Uterus (tissue), 4 donors: Measurements from ENCODE around the gene RNF14. TPM values are rescaled to one million over a fixed set of nuclear protein-coding genes. Genes with fewer than 3 reads are reported as not detected.
"Not testable (repeated sequence)": the region's sequence is repeated elsewhere in the genome, so short reads cannot be mapped to it uniquely, and the experiment has no call there.

ENCODE experiments used
- DNase-seq, 2 donors: peaks; one replicate each; pipeline ENCODE4 v3.0.0-alpha.2; 2019 to 2020
- H3K27ac ChIP-seq, 2 donors: fragments of 200-600 bp; sonication (generic); 1 replicate in 1 of 2; 2 replicates in 1 of 2; pipeline ENCODE4 v1.5.1; 2016 to 2018
- H3K27me3 ChIP-seq, 2 donors: fragments of 200-600 bp; sonication (generic); one replicate each; pipeline ENCODE4 v1.5.1; 2018 to 2019; ENCODE audit warnings: control low read depth in 1 of 2
- H3K36me3 ChIP-seq, 2 donors: fragments of 200-600 bp; sonication (generic); one replicate each; pipeline ENCODE4 v1.5.1; 2019; ENCODE audit warnings: control low read depth in 1 of 2
- H3K4me1 ChIP-seq, 2 donors: fragments of 200-600 bp; sonication (generic); one replicate each; pipeline ENCODE4 v1.5.1; 2018 to 2019; ENCODE audit warnings: control low read depth in 1 of 2
- H3K4me3 ChIP-seq, 2 donors: fragments of 200-600 bp; sonication (generic); 1 replicate in 1 of 2; 2 replicates in 1 of 2; pipeline ENCODE4 v1.5.1; 2018 to 2019; ENCODE audit warnings: mild to moderate bottlenecking in 1 of 2
- H3K9me3 ChIP-seq, 2 donors: fragments of 200-600 bp; sonication (generic); one replicate each; pipeline ENCODE4 v1.5.1; 2019; ENCODE audit warnings: control low read depth in 1 of 2
- CTCF ChIP-seq, 4 experiments: fragments of 200-600 bp in 2 of 4; fragments of 450-650 bp in 2 of 4; sonication (generic) in 2 of 4; IDR thresholded peaks; one replicate each; pipeline ENCODE4 v1.5.1; 2016 to 2019; ENCODE audit warnings: antibody characterized with exemption in 4 of 4, mild to moderate bottlenecking in 2 of 4, moderate library complexity in 1 of 4
- POLR2A ChIP-seq, 2 donors: fragments of 450-650 bp; IDR thresholded peaks; one replicate each; pipeline ENCODE4 v1.6.1; 2016; ENCODE audit warnings: antibody characterized with exemption in 2 of 2, mild to moderate bottlenecking in 1 of 2, moderate library complexity in 1 of 2
- intact Hi-C: fragments of 100-400 bp; cut with DNase I; formaldehyde crosslinking; loops from one replicate; pipeline ENCODE4 v1.15.1; 2023; ENCODE audit warnings: low total_unique reads
- total RNA-seq, 4 donors: library from RNA; depleted of rRNA in 3 of 4; stranded (reverse); fragments of >200 nt in 3 of 4; gene quantifications; one replicate each; pipeline versions ENCODE4 v1.1.0 to v1.2.4, GENCODE V29; 2014 to 2023
- donor health status: DM: yes; HTN: yes; CAD: no.

The RNF14 gene
- 10 to 100 TPM; 20.3 to 70.2 (median 46.7) TPM for total RNA-seq

- TF ChIP-seq POLR2A (IDR thresholded peaks at IDR 0.05) (peak; percentile 83 to 87), CTCF (IDR thresholded peaks at IDR 0.05) (peak; percentile 96 to 99 (median 97))
- intact Hi-C loops, result no loop called here
- H3K9me3 ChIP-seq, result no peaks in the 10 kb centered on the region
- no peaks in the 10 kb centered on the region for H3K27me3 ChIP-seq
- no peaks in the 10 kb centered on the region for H3K36me3 ChIP-seq
- DNase-seq, result peak; percentile 87 to 92
- H3K4me3 ChIP-seq, result peak within 1 kb of the TSS; percentile 67 to 87
- peak within 1 kb of the TSS; percentile 82 to 99 for H3K27ac ChIP-seq
- H3K4me1 ChIP-seq, result peaks cover 6 to 8% of the 10 kb centered on the region in 2 donors
Measured at GRCh38 chr5:141968914-141969608, at the start of gene RNF14. Gene RNF14, plus strand, starts transcription at chr5:141969105. Its CDS starts 4,484 bp downstream, at chr5:141973589.

GRCh38 chr5:141919218-141920119, 49.4 kb upstream of the RNF14 start:
- H3K9me3 ChIP-seq, result no peaks in the 10 kb centered on the region
- TF ChIP-seq CTCF (IDR thresholded peaks at IDR 0.05) (no peak), POLR2A (IDR thresholded peaks at IDR 0.05) (no peak)
- no peak overlapping the region for H3K27ac ChIP-seq
- intact Hi-C loops, result no loop called here
- H3K36me3 ChIP-seq, result no peaks in the 10 kb centered on the region
- no peaks in the 10 kb centered on the region for H3K27me3 ChIP-seq
- no peak overlapping the region for H3K4me3 ChIP-seq
- H3K4me1 ChIP-seq, result peaks cover 3 to 4% of the 10 kb centered on the region in 2 donors
- DNase-seq, result no peak

- Histone ChIP-seq H3K27ac (no peak overlapping the region), H3K36me3 (no peaks in the 10 kb centered on the region), H3K4me3 (no peak overlapping the region), H3K4me1 (peaks cover 4 to 5% of the 10 kb centered on the region in 2 donors), H3K9me3 (no peaks in the 10 kb centered on the region), H3K27me3 (no peaks in the 10 kb centered on the region)
- DNase-seq, result no peak
- intact Hi-C loops, result no loop called here
- TF ChIP-seq CTCF (IDR thresholded peaks at IDR 0.05) (no peak), POLR2A (IDR thresholded peaks at IDR 0.05) (no peak)
Measured at GRCh38 chr5:141920771-141921170, 48.1 kb upstream of the RNF14 start.

DNA sequence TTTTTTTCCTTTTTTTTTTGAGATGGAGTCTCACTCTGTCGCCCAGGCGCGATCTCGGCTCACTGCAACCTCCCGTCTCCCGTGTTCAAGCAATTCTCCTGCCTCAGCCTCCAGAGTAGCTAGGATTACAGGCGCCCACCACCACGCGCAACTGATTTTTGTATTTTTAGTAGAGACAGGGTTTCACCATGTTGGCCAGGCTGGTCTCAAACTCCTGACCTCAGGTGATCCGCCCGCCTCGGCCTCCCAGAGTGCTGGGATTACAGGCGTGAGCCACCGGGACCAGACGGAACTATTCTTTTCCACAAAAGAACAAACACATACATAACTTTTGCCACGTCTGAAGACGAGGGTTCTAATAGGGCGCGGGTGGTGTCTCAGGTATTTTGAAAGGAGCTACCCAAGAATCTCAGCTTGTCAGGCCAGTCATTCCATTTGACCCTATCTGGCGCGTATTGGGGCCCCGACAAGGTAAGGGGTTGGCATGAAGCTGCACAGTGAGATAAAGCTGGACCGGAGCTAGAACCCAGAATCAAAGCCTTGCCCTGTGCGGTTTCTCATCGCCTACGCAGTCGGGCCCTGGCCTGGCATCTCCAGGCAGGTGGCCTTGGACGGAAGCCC, 46.0 kb upstream of the RNF14 start:
- intact Hi-C loops, H3K27me3 ChIP-seq, DNase-seq, H3K9me3 ChIP-seq, H3K36me3 ChIP-seq, H3K4me1 ChIP-seq: not testable (repeated sequence)
- Histone ChIP-seq H3K4me3 (peak overlapping the region; percentile 77 to 83), H3K27ac (peak overlapping the region; percentile 97 to 99)

DNA sequence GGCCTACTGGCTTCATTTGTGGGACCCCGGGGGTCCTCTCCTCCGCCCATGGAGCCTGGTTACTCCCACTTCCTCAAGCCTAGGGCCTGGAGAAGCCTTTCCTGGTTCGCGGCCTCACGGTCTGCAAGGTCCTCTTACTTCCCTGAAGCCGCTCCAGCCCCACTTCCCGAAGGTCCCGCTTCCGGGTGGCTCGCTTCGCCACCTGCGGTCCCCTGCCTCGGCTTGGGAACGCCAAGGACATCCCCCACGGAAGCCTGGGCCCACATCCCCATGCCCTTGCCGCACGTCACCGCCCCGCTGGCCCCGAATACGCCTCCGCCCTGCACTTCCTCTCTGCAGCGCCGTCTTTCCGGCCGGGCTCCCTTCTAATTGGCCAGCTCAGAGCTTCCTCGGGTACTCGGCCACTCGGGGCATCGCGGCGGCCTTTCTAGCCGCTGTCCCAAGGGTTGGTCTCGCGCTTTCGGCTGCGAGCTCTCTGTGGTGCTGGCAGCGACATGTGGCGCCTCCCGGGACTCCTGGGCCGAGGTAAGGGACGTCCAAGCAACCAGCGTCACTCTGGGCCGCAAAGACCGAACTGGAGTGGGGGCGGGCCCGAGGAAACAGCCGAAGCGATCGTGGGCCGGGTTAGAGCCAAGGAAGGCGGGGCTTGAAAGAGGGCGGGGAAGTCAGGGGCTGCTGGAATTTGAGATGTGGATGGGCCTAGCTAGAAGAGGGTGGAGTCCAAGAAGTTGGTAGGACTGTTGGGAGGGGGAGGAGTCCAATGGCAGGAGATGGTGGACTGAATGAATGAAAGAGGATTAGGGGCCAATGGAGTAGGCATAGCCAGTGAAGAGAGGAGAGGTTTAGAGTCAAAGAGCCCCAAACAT, 45.2 kb upstream of the RNF14 start, which contains the start of gene DELE1:
Gene DELE1 (plus strand): TSS at position 424 of the 866 bp plus-strand sequence. CDS start 71 bp downstream, at position 495.
- TF ChIP-seq CTCF (IDR thresholded peaks at IDR 0.05), result peak in 2 of 4 experiments; percentile 25 to 30
- peak; percentile 61 to 87 for TF ChIP-seq POLR2A (IDR thresholded peaks at IDR 0.05)
- Histone ChIP-seq H3K4me1 (peaks cover 4 to 5% of the 10 kb centered on the region in 2 donors), H3K27ac (peak within 1 kb of the TSS; percentile 97 to 99), H3K4me3 (peak within 1 kb of the TSS; percentile 77 to 83), H3K36me3 (no peaks in the 10 kb centered on the region), H3K9me3 (no peaks in the 10 kb centered on the region), H3K27me3 (no peaks in the 10 kb centered on the region)
- intact Hi-C loops, result no loop called here
- DNase-seq, result peak; percentile 93 to 95
